DND-41 (cell line): Measurements from ENCODE around the gene METAP1D.

Experiments
- EZH2 ChIP-seq: IDR thresholded peaks from 3 replicates; pipeline ENCODE4 v1.6.1; 2012; ENCODE audit warnings: borderline replicate concordance, low read depth, mild to moderate bottlenecking, moderate library complexity, low read length, inconsistent platforms; ENCODE audit not compliant: severe bottlenecking
- TF ChIP-seq, protein P1 (sequence below): IDR thresholded peaks from 2 replicates; pipeline ENCODE4 v1.5.1; 2012; ENCODE audit warnings: borderline replicate concordance, low read length, moderate library complexity, mild to moderate bottlenecking; ENCODE audit not compliant: poor library complexity, severe bottlenecking; ENCODE audit errors: extremely low read depth

DNA sequence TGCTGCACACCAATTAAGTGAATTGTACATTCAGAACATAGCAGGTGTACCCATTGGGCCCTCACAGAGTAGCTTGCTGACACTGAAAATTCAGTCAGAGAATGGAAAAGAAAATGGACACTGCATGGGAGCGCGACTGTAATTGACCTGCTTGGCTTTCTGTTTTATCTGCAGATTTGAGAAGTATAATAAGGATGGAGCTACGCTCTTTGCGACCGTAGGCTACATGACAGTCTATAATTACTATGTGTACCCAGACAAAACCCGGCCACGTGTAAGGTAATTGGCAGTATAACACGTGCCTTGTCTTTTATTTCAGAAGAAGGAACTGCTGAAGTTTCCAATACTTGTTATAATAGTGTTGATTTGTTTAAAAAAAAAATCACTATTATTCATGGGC, 33.5 kb upstream of the METAP1D start:
- TF ChIP-seq, protein P1, sequence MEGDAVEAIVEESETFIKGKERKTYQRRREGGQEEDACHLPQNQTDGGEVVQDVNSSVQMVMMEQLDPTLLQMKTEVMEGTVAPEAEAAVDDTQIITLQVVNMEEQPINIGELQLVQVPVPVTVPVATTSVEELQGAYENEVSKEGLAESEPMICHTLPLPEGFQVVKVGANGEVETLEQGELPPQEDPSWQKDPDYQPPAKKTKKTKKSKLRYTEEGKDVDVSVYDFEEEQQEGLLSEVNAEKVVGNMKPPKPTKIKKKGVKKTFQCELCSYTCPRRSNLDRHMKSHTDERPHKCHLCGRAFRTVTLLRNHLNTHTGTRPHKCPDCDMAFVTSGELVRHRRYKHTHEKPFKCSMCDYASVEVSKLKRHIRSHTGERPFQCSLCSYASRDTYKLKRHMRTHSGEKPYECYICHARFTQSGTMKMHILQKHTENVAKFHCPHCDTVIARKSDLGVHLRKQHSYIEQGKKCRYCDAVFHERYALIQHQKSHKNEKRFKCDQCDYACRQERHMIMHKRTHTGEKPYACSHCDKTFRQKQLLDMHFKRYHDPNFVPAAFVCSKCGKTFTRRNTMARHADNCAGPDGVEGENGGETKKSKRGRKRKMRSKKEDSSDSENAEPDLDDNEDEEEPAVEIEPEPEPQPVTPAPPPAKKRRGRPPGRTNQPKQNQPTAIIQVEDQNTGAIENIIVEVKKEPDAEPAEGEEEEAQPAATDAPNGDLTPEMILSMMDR, result no peak
- no peak for TF ChIP-seq EZH2
